ENCODE results near the gene BRINP3.

GRCh38 chr1:190464690-190465089 lies 13.0 kb downstream of the BRINP3 start:
- TF ChIP-seq RFX5 (IDR thresholded peaks at IDR 0.05; ENCODE audit: low read depth, low read length) (no peak), BRCA1 (CRISPR knock-in tag; IDR thresholded peaks at IDR 0.05) (no peak), CEBPB (IDR thresholded peaks at IDR 0.05; ENCODE audit: borderline replicate concordance, low read depth, low read length) (no peak), SMARCC2 (IDR thresholded peaks at IDR 0.05) (no peak), POLR2A (IDR thresholded peaks at IDR 0.05; ENCODE audit: insufficient read depth in 1 of 2, low read depth in 2 of 2, low read length in 2 of 2) (no peak), EP300 (IDR thresholded peaks at IDR 0.05; ENCODE audit: low read depth in 2 of 2, low read length in 2 of 2) (no peak), EP300 (CRISPR knock-in tag; IDR thresholded peaks at IDR 0.05; ENCODE audit: borderline replicate concordance) (no peak), POLR2AphosphoS5 (IDR thresholded peaks at IDR 0.05; ENCODE audit: low read depth, low read length) (no peak), HNF4A (CRISPR knock-in tag; IDR thresholded peaks at IDR 0.05) (no peak), CTCF (CRISPR knock-in tag; IDR thresholded peaks at IDR 0.05) (no peak), ZNF670 (CRISPR knock-in tag; IDR thresholded peaks at IDR 0.05; ENCODE audit: borderline replicate concordance) (no peak), REST (IDR thresholded peaks at IDR 0.05; ENCODE audit: borderline replicate concordance in 1 of 2, low read depth in 1 of 2, low read length in 2 of 2) (no peak), GTF2F1 (IDR thresholded peaks at IDR 0.05; ENCODE audit: low read length) (no peak), ZNF282 (IDR thresholded peaks at IDR 0.05; ENCODE audit: partially characterized antibody) (no peak)
